ENCODE data around the gene OTOG.

- no peak for TF ChIP-seq POLR2A (IDR thresholded peaks at IDR 0.05; ENCODE audit: extremely low read depth, insufficient read length)
- TF ChIP-seq CTCF (IDR thresholded peaks at IDR 0.05; ENCODE audit: low read depth, low read length) = no peak
- TF ChIP-seq MAX (IDR thresholded peaks at IDR 0.05; ENCODE audit: low read depth, low read length) = no peak
- TF ChIP-seq MYC (IDR thresholded peaks at IDR 0.05; ENCODE audit: low read depth, low read length) = no peak
These were observed 25.3 kb downstream of the OTOG start for GRCh38 chr11:17572359-17572690.

Data from NB4 (cell line).